GM18907 (cell line): ENCODE data around the gene CCDC138.
"Not testable (repeated sequence)": the region's sequence is repeated elsewhere in the genome, so short reads cannot be mapped to it uniquely, and the experiment has no call there.

Experiments used
- ATAC-seq: cut with Tn5 transposase; IDR thresholded peaks from one replicate; pipeline ENCODE4 v1.9.1; 2021; ENCODE audit warnings: mild to moderate bottlenecking, moderate library complexity; ENCODE audit not compliant: unreplicated experiment

The CCDC138 gene, protein sequence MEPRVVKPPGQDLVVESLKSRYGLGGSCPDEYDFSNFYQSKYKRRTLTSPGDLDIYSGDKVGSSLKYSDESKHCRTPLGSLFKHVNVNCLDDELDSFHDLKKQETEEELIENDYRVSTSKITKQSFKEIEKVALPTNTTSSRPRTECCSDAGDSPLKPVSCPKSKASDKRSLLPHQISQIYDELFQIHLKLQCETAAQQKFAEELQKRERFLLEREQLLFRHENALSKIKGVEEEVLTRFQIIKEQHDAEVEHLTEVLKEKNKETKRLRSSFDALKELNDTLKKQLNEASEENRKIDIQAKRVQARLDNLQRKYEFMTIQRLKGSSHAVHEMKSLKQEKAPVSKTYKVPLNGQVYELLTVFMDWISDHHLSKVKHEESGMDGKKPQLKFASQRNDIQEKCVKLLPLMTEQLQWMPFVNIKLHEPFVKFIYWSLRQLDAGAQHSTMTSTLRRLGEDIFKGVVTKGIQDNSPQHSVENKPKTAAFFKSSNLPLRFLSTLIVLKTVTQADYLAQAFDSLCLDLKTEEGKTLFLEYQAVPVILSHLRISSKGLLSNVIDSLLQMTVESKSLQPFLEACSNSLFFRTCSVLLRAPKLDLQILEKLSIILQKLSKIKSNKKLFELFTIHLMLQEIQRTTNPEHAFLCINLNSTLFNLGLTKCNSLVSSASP

DNA sequence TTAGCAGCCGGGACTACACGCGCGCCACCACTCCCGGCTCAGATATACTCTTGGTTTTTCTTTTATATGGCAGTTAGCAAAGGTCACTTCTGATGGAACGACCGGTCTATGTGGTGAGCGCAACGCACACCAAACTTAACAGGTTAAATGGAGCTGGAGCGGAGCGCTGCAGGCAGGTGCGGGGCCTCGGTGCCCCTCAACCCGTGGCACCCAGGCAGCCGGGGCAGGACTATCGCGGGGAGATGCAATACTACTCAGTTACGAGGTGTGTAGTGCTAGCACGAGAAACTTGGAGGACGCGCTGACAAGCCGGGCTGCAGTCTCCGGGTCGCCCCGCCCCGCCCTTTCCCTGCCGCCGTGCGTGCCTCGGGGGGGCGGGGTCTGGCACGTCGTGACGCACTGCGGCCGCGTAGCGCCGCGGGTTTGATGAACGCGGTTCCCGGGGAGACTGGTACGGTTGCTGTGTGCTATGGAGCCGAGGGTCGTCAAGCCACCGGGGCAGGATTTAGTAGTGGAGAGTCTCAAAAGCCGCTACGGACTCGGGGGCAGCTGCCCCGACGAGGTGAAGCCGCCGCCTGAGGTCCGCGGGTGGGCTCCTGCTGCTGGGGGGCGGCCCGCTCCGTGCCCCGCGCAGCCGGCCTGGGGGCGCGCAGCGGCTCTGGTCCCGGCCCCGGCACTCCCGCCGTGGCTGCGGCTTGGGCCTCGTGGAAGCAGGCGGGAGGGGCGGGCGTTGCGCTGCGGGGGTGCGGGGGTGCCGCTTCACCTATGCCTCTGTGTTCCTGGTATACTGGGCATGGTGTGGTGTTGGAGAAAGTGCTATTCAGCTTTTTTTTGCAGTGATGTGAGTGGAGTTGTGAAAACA is at the start of gene CCDC138:
Gene CCDC138, plus strand, starts transcription at position 418 of the 862 bp plus-strand sequence. Its CDS starts 52 bp downstream, at position 470.
- peak; percentile 97 for ATAC-seq

DNA sequence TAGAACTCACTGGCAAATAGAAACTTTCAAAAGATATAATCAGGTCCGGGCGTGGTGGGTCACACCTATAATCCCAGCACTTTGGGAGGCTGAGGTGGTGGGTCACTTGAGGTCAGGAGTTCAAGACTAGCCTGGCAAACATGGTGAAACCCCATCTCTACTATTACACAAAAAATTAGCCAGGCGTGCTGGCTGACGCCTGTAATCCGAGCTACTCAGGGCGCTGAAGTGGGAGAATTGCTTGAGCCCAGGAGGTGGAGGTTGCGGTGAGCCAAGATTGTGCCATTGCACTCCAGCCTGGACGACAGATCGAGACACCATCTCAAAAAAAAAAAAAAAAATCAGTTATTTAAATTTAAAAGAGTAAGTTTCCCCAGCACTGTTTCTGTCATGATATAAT is 28.6 kb upstream of the CCDC138 start:
- ATAC-seq, result not testable (repeated sequence)

DNA sequence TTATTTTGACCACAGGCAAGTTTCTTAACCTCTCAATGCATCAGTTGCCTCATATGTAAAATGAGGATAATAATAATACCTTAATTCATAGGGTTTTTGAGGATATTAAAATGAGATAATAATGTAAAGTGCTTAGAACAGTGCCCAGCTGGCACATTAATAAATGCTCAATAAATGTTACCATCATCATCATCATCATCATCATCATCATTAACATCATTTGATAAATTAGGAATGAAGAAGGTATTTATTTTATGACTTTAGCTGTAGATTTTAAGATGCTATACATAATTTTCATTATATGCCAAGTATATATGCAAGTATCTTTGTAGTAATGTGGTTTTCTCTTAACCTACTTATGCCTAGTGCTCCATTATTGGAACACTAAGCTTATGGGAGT is 24.0 kb upstream of the CCDC138 start:
- not testable (repeated sequence) for ATAC-seq

DNA sequence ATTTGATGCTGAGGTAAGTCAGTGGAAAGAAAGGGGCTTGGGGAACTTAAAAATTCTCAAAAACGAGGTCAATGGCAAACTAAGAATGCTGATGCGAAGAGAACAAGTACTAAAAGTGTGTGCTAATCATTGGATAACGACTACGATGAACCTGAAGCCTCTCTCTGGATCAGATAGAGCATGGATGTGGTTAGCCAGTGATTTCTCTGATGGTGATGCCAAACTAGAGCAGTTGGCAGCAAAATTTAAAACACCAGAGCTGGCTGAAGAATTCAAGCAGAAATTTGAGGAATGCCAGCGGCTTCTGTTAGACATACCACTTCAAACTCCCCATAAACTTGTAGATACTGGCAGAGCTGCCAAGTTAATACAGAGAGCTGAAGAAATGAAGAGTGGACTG is 19.9 kb upstream of the CCDC138 start:
- not testable (repeated sequence) for ATAC-seq

DNA sequence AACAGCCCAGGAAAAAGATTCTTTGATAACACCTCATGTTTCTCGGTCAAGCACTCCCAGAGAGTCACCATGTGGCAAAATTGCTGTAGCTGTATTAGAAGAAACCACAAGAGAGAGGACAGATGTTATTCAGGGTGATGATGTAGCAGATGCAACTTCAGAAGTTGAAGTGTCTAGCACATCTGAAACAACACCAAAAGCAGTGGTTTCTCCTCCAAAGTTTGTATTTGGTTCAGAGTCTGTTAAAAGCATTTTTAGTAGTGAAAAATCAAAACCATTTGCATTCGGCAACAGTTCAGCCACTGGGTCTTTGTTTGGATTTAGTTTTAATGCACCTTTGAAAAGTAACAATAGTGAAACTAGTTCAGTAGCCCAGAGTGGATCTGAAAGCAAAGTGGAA is 18.7 kb upstream of the CCDC138 start:
- not testable (repeated sequence) for ATAC-seq

DNA sequence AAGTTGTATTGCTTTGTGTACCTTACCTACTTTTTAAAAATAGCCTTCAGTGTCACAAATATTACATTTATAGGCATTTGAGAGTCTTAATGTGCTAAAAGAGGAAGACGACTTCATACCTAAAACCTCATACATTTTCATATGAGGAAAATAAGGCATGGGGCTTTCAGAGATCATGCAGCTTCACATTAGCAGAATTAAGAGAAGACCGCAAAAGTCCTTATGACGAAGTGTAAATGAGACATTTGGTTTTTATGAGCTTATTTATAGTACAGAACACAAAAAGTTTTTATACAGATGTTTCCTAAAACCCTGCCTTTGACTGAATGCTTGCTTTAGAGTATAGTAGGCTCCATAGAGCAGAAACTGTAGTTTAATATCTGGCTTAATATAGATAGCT is 10.1 kb upstream of the CCDC138 start:
- peak; percentile 76 for ATAC-seq

DNA sequence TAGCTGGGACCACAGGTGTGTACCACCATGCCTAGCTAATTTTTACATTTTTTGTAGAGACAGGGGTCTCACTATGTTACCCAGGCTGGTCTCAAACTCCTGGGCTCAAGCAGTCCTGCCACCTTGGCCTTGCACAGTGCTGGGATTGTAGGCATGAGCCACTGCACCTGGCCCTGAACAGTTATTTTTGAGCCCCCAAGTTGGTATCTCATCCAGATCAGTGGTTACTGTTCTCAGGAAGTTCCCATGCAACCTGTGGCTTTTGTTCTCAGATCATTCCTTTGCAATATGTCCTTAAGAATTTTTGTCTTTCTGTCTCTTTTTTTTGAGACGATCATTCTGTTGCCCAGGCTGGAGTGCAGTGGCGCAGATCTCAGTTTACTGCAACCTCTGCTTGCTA is 7.7 kb upstream of the CCDC138 start:
- ATAC-seq, result no peak

DNA sequence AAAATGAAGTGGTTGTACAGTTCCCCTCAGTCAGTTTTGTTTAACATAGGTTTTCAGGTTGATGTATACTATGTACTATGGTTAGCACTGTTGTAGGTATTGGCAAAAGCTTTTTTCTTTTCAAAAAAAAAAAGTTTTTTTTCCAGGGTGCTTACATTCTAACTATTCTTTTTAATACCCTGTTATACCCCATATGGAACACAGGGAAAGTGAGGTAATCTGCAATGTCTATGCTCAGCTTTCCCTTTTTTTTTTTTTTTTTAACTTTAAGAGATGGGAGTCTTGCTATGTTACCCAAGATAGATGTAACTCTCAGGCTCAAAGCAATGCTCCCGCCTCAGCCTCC is 590 bp upstream of the CCDC138 start:
- ATAC-seq, result no peak

DNA sequence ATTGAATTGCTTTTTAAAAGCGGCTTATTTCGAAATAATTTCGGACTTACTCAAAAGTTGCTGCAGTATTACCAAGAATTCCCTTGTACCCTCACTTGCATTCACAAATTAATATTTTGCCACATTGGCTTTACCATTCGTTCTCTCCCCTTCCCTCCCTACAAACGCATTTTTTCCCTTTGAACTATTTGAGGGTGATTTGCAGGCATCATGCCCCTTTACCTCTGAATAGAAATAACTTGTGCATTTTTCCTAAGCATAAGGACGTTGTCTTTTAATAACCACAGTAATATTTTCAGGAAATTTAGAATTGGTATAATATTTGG is 608 bp downstream of the CCDC138 start:
- ATAC-seq, result no peak

DNA sequence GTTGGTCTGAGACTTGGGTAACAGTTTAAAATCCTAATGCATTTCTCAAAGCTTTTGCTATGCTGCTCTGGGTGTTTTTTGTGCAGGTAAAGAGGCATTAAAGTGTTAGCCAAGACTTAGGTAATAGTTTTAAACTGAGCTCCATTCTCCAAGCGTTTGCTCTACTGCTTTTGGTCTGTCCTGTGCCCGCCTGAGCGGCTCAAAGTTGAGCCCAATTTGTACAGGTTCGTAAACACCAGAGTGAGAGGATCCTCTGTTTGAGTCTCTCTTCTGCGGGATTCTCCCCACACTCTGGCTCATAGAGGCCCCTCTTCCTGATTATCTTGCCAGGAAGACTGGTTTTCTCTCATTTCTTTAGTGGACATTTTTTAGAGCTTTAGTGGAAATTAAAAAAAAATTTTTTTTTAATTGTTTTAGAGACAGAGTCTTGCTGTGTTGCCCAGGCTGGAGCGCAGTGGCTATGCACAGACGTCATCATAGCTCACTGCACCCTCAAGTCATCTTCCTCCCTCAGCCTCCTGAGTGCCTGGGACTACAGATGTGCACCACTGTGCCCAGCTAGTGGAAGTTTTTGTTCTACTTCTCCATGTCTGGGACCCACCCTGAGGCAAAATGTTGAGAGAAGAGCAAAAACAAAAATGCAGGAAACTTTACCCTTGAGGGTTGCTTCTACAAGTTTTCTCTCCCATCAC is 16.6 kb downstream of the CCDC138 start:
- ATAC-seq, result no peak

DNA sequence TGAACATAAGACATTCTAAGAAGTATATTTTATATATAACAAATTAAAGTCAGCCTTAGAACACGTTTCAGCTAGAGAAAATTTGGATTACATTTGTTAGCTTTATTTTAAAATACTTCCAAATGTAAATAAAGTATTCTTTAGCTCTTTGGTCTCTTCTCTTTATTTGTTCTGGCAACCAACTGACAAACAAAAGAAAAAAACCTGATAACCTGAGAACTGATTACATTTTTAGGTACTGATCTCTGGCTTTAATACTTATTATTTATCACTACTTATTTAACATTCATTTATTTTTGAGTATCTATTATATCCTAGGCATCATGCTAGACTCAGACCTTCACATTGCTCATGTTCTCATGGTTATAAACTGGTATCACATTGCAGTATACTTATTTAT is 18.5 kb downstream of the CCDC138 start:
- no peak for ATAC-seq

DNA sequence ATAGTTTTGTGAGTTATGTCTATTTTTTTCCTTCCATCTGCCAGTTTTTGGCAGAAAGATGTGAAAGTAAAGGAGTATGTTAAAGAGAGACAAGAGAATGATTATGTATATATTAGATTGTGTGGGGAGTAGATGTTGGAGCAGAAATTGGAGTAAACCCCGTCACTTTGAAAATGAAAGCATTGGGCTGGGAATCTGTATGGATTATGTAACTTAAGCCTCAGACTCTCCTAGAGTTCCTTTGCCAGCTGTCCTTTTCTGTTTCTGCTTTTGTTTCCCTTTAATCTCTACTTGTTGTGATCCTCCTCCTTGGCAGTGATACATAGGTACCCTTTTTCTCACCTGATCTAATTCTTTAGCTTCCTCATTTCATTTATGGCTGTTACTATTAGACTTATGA is 19.2 kb downstream of the CCDC138 start:
- no peak for ATAC-seq

DNA sequence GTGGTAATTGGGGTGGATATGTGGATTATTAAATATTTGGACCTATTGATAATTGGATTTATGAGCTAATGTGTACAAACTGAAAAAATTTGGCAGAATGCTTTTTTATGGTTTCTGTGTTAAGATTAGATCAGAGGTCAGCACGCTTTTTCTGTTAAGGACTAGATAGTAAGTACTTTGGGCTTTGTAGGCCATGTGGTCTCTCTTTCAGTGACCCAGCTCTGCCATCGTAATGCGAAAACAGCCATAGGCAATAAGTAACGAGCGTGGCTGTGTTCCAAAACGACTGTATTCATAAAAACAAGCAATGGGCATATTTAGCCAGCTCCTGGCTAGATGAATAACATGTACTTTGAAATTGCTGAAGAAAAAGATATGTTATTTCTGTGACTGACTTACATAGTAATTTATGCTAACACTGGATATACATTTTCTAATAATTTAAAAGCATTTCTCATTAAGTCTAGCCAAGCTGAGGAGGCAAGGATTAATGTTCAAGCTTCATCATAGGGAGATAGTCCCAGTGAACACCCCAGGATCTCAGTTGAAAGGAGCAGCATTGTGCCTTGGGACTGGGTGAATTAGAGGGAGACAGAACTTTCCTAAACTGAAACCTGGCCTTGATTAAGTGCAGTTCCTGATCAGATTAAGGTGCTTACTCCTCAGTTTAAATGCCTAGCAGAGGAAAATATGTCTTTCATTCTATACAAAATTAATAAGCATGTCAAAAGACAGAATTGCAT is 20.0 kb downstream of the CCDC138 start:
- ATAC-seq, result no peak

DNA sequence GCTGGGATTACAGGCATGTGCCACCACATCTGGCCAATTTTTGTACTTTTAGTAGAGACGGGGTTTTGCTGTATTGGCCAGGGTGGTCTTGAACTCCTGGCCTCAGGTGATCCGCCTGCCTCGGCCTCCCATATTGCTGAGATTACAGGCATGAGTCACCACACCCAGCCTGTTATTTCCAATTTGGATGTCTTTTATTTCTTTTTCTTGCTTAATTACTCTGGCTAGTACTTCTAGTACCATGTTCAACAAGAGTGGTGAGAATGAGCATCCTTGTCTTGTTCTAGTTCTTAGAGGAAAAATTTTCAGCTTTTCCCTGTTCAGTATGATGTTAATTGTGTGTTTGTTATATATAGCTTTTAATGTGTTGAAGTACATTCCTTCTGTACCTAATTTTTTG is 23.4 kb downstream of the CCDC138 start:
- no peak for ATAC-seq

DNA sequence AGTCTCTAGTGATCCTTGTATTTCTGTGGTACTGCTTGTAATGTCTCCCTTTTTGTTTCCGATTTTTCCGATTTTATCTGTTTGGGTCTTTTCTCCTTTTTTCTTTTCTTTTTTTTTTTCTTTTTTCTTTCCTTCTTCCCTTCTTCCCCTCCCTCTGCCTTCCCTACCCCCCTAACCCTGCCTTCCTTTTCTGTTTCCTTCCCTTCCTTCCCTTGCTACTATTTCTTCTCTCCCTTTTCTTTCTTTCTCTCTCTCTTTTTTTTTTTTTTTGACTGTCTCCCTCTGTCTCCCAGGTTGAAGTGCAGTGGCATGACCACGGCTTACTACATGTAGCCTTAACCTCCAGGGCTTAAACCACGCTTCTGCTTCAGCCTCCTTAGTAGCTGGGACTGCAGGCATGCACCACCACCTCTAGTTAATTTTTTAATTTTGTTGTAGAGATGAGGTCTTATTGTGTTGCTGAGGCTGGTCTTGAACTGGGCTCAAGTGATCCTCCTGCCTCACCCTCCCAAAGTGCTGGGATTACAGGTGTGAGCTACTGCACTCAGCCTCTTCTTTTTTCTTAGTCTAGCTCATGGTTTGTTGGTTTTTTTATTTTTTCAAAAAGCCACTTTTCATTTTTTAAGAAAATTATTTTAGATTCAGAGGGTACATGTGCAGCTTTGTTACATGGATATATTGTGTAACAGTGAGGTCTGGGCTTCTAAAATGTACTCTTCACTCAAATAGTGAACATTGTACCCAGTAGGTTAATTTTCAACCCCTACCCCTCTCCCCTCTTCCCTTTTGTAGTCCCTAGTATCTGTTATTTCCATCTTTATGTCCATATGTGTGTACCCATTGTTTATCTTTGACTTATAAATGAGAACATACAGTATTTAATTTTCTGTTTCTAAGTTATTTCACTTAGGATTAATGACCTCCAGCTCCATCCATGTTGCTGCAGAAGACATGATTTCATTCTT is 24.7 kb downstream of the CCDC138 start:
- no peak for ATAC-seq

DNA sequence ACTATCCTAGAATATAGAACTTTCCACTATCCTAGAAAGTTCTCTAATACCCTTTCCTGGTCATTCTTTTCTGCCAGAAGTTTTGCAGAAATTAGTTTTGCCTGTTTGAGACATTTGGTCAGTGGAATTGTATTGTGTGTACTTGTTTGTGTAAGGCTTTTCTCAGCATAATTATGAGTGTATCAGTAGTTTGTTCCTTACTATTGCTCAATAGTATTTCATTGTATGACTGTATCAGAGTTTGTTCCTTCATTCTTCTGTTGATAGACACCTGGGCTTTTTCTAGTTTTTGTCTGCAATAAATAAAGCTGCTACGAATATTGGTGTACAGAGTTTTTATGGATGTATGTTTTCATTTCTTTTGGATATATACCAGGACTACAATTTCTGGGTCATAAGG is 27.2 kb downstream of the CCDC138 start:
- no peak for ATAC-seq

DNA sequence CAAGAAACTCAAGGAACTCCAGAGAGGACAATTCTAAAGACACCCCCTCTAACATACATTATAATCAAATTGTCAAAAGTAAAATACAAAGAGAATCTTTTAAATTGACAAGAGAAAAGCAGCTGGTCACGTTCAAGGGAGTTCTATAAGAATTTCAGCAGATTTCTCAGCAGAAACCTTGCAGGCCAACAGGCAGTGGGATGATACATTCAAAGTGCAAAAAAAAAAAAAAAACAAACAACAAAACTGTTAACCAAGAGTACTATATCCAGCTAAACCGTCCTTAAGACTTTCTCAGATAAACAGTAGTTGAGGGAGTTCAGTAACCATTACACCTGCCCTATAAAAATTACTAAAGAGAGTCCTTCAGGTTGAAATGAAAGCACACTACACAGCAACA is 33.9 kb downstream of the CCDC138 start:
- ATAC-seq, result no peak

DNA sequence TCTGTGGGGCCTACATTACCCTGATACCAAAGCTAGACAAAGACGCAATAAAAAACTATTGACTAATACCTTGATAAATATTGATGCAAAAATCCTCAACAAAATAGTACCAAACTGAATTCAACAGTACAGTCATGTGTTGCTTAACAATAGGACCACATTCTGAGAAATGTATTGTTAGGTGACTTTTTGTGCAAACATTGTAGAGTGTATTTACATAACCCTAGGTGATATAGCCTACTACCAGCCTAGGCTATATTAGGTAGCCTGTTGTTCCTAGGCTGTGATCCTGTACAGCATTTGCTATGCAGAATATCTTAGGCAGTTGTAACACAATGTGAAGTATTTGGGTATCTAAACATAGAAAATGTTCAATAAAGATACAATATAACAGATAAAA is 36.7 kb downstream of the CCDC138 start:
- ATAC-seq, result no peak

DNA sequence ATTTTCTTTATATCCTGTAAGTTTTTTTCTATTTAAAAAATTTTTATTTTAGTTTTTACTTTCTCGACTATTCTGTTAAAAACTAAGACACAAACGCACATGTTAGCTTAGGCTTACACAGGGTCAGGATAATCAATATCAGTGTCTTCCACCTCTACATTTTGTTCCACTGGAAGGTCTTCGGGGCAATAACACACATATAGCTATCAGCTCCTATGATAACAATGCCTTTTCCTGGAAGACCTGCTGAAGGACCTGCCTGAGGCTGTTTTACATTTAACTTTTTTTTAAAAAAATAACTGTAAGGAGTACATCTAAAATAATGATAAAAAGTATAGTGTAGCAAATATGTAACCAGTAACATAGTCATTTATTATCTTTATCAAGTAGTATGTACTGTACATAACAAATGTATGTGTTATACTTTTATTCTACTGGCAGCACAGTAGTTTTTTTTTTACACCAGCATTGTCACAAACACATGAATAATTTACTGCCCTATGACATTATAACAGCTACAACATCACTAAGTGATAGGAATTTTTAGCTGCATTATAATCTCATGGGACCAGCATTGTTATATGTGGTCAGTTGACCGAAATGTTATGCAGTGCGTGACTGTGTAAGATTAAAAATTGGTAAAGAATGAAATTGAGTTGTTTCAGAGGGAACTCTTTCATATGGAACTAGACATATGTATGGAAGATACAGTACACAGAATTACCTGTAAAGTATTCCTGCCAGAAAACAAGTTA is 37.9 kb downstream of the CCDC138 start:
- no peak for ATAC-seq
